Skeletal muscle cell (primary cell): Measurements from ENCODE around the gene PROCA1.
"Not testable (repeated sequence)": the region's sequence is repeated elsewhere in the genome, so short reads cannot be mapped to it uniquely, and the experiment has no call there.

ENCODE experiments used
- DNase-seq: peaks from one replicate; pipeline ENCODE4 v3.0.0-alpha.2; 2010; ENCODE audit warnings: low read depth
- H3K4me3 ChIP-seq: 2 replicates; pipeline ENCODE4 v1.5.1; 2011; ENCODE audit warnings: low read depth, mild to moderate bottlenecking, control low read depth, low read length, moderate library complexity

Gene PROCA1

DNA sequence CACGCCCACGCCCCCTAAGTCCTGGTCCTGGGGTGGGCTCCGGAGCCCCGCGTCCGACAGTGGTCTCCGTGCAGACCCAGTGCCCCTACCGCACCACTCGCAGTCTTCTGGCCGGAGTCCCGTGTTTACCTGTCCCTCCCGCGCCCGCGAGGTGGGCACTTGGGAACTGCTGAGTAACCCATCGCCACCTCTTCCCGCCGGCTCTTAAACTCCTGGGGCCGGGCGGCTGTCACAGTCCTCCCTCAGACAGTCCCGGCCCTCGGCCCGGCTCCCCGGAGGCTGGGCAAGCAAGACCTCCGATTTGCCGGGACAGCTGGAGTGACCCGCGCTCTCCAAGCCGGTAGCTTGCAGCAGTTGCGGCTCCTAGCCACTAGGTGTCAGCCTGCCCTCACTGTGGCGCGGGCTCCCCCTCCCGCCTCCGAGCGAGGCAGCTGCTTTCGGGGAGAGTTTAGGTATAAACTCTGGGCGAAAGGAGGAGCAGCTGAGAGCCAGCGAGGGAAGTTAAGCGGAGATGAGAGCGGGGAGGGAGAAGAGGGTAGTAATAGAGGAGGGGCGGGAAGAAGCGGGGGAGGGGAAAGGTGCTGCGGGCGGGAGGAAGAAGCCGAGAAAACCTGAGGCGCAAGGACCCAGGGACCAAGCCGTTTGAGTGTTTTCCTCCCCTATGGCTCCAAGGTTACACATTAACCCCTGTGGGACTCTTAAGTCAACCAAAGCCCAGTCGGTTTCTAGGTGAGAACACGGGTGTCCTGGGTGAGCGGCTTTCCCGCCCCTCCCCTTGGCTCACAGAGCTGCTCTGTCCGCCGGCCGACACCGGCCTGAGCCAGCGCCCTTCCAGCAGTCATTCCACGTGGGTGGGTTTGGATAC, 15.2 kb upstream of the PROCA1 start:
- peak overlapping the region; percentile 67 for H3K4me3 ChIP-seq
- DNase-seq: peak; percentile 78

GRCh38 chr17:28726226-28726626, 14.5 kb upstream of the PROCA1 start, which contains the start of gene TLCD1:
TSS of gene TLCD1 (minus strand) at chr17:28726233. CDS start at chr17:28726097, 136 bp downstream.
- DNase-seq: no peak

DNA sequence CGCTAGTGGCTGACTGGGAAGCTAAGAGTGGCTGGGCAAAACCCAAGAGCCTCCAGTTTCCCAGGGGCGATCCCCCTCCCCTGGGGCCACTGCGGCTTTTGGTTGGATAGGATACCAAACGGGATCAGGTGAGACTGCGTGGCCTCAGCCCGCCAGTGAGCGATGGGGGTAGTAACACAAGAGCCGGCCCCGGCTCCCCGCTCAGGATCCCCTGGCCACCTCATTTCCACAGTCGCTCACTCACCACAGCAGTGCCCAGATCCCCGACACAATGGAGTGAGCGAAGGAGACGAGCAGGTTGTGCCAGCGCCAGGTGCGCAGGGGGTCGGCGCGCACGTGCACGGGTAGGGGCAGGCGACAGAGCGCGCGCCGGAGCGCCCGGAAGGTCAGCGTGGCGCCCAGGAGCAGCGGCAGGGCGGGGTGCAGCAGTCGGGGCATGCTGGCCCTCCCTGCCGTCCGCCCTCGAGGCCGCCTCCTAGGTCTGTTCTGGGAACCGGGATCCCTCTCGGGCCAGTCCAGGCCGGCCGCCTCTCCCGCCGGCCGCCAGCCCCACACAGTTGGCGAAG, 14.1 kb upstream of the PROCA1 start:
- peak overlapping the region; percentile 67 for H3K4me3 ChIP-seq
- no peak for DNase-seq

More at GRCh38 chr17:28726226-28726626, 14.5 kb upstream of the PROCA1 start, which contains the start of gene TLCD1:
- peak within 1 kb of the TSS; percentile 67 for H3K4me3 ChIP-seq

DNA sequence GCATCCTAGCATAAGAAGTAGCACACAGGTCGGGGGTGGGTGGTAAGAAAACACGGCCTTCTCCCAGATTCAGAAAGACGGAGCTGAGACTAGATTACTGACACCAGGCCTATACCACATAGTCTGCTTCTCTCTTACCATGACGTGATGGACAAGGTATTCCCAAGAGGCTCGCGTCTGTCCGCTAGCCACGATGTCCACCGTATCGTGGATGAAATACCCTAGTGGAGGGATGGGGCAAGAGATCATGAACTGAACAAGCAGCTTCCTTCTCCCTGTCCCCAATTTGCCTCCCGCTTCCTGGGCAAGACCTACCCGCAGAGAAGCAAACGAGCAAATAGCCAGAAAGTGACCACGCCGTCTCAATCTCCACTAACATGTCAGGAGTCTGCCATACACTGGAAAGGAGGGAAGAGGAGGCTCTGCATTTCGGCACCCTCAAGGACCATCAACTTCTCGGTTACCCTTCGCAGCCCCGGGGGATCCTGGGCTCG, 13.5 kb upstream of the PROCA1 start:
- DNase-seq: no peak
- peak overlapping the region; percentile 67 for H3K4me3 ChIP-seq

DNA sequence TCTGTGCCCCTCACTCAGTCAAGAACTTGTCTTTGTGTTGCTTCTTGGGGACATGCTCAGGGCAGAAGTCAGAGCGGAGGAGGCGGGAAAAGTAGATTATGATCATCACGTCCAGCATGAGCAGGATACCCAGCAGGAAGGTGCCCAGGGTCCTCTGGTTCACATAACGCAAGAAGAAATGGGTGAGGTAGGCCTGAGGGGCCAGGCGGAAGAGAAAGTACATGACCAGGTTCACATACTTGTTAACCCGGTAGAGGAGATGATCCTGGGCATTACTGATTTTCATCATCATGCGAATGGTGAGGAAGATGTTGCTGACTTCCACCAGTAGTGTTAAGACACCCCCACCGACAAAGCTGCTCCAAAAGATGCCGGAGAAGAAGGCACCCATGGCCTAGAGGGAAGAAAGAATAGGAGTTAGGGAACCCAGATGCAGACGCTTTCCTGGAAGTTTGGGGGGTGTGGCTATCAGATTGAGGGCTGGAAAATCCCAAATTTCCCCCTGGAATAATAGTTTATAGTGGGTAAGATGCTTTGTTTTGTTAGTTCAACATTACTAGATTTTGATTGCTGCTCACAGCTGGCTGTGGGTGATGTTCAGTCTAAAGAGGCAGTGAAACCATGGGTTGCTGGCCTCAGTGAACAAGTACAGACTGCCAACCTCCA, 12.9 kb upstream of the PROCA1 start:
- peak overlapping the region; percentile 67 for H3K4me3 ChIP-seq
- DNase-seq: no peak

DNA sequence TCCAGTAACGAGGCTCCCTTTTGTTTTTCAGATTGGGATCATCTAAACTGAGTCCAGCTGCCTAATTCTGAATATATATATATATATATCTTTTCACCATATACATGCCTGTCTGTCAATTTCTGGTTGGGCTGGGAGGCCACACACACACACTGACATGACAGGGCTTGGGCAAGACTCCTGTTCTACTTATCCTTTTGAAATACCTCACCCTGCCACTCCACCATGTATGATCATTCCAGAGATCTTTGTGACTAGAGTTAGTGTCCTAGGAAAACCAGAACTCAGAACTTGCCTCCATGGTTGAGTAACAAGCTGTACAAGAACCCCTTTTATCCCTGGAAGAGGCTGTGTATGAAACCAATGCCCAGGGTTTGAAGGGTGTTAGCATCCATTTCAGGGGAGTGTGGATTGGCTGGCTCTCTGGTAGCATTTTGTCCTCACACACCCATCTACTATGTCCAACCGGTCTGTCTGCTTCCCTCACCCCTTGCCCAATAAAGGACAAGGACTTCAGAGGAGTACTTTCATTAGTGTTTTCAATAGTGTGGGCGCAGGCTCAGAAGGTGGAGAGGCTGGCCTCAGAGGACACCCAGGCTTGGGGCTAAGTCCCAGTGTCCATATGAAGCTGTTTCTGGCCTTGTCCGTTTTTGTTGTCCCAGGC, 12.3 kb upstream of the PROCA1 start:
- H3K4me3 ChIP-seq, DNase-seq: not testable (repeated sequence)

DNA sequence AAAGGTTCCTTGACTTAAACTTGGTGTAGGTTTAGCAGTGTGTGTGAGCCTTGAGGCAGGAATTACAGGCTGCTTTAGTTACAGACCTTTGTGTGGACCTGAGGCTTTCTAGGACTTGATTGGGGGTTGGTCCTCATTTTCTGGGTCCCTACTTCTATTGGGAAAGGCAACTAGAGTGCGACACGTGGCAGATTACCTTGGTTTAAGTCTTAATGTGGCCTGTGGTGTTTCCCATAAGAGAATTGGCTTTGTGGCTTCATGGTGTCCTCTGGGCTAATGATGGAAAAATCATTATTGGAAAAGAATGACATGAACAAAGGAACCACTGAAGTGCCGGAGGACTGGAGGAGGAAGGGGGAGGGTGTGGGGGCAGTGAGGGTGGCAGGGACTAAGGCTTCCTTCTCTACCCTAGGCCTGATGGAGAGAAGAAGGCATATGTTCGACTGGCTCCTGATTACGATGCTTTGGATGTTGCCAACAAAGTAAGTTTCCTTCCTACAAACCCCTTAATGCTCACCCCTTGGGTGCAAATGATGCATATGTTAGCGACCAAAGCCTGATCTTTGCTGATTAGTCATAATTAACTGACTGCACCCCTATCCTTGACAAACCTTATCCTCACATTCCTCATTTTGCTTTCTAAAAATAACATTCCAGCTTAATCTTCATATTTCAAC, 11.6 kb upstream of the PROCA1 start:
- DNase-seq: no peak
- H3K4me3 ChIP-seq: no peak overlapping the region

DNA sequence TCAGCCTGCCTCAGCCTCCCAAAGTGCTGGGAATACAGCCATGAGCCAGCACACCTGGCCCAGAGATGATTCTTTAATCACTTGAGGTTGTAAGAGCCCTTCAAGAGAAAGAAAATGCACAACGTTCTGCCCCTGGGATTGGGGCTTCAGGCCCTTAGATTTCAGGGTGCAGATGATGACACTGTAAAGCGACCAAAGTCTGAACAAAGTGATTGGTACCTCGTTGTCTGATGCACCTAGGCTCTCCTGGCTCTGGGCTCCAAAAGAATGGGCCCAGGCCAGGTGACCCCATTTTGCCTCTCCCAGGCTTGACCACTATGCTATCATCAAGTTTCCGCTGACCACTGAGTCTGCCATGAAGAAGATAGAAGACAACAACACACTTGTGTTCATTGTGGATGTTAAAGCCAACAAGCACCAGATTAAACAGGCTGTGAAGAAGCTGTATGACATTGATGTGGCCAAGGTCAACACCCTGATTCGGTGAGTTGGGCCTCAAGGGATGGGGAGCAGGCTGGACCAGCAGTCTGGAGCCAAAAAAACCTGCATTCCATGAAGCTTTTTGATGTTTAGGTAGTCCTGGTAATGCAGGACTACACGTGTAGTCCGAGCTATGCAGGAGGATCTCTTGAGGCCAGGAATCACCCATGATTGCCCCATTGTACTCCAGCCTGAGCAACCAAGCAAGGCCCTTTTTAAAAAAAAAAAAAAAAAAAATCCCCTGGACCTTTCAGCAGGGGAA, 10.9 kb upstream of the PROCA1 start:
- H3K4me3 ChIP-seq: peak overlapping the region; percentile 5
- DNase-seq: no peak

DNA sequence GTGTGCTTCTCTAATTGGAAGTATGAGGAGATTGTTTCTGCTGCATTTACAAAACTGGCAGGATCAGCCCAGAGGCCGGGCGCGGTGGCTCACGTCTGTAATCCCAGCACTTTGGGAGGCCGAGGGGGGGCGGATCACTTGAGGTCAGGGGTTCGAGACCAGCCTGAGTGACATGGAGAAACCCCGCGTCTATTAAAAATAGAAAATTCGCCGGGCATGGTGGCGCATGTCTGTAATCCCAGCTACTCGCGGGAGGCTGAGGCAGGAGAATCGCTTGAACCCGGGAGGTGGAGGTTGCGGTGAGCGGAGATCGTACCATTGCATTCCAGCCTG, 9.3 kb upstream of the PROCA1 start:
- DNase-seq: not testable (repeated sequence)
- peak overlapping the region; percentile 96 for H3K4me3 ChIP-seq

GRCh38 chr17:28720247-28720996, 8.7 kb upstream of the PROCA1 start:
- DNase-seq: no peak
- H3K4me3 ChIP-seq: peak overlapping the region; percentile 96

GRCh38 chr17:28719021-28719433, 7.3 kb upstream of the PROCA1 start:
- no peak for DNase-seq
- peak overlapping the region; percentile 96 for H3K4me3 ChIP-seq

DNA sequence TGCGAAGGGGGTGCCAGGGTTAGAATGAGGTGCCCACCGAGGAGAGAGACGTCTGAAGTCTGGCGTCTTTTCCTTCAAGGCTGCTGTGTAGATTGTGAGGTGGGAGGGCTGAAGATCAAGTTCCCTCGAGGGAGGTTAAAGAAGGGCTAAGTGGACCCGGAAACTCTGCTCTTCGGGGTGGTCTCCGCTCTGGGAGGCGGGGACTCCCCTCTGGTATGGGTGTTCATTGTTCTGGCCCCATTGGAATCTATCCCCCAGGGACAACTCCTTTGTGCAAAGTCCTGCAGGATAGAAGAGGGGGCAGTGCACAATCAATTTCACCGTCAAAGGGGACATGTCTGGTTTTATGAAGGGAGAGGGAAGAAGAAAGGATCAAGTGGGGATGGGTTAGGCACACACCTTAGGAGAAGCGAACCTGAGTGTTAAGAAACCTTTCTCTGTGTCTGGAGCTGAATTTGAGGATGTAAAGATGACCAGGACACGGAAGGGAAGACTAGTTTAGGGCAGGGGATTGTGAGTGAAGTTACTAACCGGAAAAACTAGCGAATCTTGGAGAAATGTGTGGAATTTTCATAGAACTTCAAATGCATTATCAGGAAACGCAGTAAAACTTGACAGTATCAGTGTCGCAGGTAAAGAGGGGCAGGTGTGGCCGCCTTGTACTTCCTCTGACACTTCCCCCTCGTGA, 6.8 kb upstream of the PROCA1 start:
- peak overlapping the region; percentile 96 for H3K4me3 ChIP-seq
- no peak for DNase-seq

DNA sequence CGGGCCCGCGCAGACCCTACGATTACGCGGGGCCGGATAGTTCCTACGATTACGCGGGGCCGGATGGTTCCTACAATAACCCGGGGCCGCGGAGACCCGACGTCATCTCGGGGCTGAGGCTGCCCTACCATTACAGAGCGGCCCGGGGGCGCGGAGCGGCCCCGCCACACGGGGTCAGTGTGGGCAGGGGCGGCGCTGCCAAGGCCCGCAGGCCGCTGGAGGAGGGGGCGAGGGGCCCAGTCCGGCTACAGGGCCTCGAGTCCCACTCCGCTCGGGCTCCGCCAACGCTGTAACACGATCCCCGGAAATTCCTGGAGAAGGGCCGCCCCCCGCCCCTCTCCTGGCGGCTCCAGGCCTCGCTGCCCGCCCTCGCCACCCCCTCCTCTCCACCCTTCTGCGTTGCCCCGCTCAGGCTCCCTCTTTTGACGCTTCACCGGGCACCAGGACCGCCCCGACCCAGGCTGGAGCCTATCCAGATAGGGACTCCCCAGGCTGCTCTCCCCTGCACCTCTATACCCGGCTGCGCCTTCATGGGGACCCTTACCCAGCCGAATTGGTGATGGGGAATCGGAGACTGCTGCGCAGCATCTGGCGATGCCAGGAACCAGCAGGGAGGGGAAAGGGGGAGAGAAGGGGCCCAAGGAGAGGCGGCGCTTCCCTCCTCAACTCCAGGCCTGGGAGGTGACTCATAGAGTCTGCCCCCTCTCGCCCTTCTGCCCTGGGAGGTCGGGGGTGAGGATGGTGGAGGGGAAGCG, 6.1 kb upstream of the PROCA1 start, which contains the start of gene RAB34:
TSS of gene RAB34 (minus strand) at position 291 of the 755 bp plus-strand sequence. CDS start 602 bp downstream, outside the sequence.
- no peak for DNase-seq
- H3K4me3 ChIP-seq: peak within 1 kb of the TSS; percentile 96

DNA sequence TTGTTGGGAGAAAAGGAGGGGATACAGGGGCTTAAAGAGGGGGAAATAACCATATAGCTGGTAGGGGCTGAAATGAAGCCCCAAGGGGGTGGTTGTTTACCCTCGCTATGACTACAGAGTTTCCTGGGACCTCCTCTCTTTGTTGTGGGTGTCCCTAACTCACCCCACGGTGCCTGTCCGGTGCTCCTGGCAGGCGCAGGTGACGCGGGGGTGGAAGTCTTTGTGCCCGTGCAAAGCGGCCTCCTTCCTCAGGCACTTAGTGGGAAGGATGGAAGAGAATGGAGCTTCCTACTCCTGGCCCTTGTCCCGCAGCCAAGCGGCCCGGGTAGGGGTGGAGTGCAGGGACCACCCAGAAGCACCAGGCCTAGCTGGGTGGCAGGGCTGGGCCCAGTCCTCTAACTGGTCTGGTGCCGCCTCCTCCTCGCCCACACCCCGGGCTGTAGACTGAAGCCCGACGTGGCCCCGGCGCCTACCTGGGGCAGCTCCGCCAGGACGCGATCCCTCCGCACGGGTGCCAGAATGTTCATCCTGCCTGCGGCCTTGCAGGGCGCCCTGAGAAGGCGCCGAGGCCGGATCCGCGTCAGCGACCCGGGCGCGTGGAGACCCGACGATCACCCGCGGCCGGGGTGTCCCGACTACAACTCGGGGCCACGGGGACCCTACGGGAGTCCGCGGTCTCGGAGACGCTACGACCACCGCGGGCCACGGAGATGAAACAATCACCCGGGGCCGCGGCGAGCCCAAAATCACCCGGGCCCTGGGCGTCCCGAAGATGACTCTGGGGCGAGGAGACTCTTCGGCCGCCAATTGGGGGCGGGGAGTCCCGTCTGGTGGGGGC, 5.3 kb upstream of the PROCA1 start:
- H3K4me3 ChIP-seq: peak overlapping the region; percentile 96
- no peak for DNase-seq

- no peak overlapping the region for H3K4me3 ChIP-seq
- DNase-seq: no peak
Observed at GRCh38 chr17:28715217-28715616, 3.5 kb upstream of the PROCA1 start.

DNA sequence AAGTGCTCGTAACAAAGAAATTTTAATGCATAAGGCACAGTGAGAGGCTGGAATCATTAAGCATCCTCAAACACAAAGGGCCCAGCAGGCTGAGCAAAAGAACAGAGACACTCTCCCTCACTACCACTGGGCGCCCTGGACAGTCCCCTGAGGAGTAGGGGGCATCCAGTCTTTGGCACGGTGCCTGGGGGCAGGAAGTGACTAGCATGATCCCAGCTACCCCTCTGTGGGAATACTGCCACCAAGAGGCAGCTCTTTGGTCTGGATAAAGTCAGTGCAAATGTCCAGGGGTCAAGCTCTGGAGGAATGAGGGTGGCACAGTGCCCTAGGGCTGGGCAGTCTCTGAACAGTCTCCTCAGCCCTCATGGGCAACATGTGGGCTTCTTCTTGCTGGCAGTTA, 2.6 kb upstream of the PROCA1 start:
- no peak overlapping the region for H3K4me3 ChIP-seq
- DNase-seq: no peak
